Amniotic stem cell (primary cell): ENCODE measurements around the gene ACVR1B.

Experiments used
- DNase-seq: peaks from one replicate; lab custom pipeline; 2025; lab: John Stamatoyannopoulos, UW

The ACVR1B gene

GRCh38 chr12:52023182-52023975 is 71.9 kb downstream of the ACVR1B start:
- DNase-seq = peak; percentile 64

GRCh38 chr12:52023976-52024688 is 72.6 kb downstream of the ACVR1B start:
- DNase-seq = no peak

- no peak for DNase-seq
Observed at GRCh38 chr12:52024845-52025230, 73.3 kb downstream of the ACVR1B start.

- no peak for DNase-seq
Observed at GRCh38 chr12:52026263-52026662, 74.8 kb downstream of the ACVR1B start.

GRCh38 chr12:52027085-52027843 is 75.8 kb downstream of the ACVR1B start:
- DNase-seq = no peak

GRCh38 chr12:52029685-52030084 is 78.2 kb downstream of the ACVR1B start:
- no peak for DNase-seq

- DNase-seq = no peak
Observed at GRCh38 chr12:52032446-52032803, 80.9 kb downstream of the ACVR1B start.

GRCh38 chr12:52032804-52033445 is 81.4 kb downstream of the ACVR1B start:
- DNase-seq = peak; percentile 97

- no peak for DNase-seq
Observed at GRCh38 chr12:52033446-52034140, 82.1 kb downstream of the ACVR1B start.

- DNase-seq = no peak
Observed at GRCh38 chr12:52035190-52035589, 83.7 kb downstream of the ACVR1B start.

- no peak for DNase-seq
Observed at GRCh38 chr12:52035926-52036325, 84.4 kb downstream of the ACVR1B start.

GRCh38 chr12:52036587-52037171 is 85.2 kb downstream of the ACVR1B start:
- DNase-seq = peak; percentile 73

GRCh38 chr12:52037248-52037861 is 85.9 kb downstream of the ACVR1B start:
- DNase-seq = no peak

GRCh38 chr12:52038447-52038846 is 86.9 kb downstream of the ACVR1B start:
- DNase-seq = no peak

GRCh38 chr12:52041035-52041434 is 89.5 kb downstream of the ACVR1B start:
- no peak for DNase-seq

- DNase-seq = no peak
Observed at GRCh38 chr12:52041695-52042123, 90.2 kb downstream of the ACVR1B start.

- no peak for DNase-seq
Observed at GRCh38 chr12:52042706-52043385, 91.3 kb downstream of the ACVR1B start.

- no peak for DNase-seq
Observed at GRCh38 chr12:52043386-52044212, 92.1 kb downstream of the ACVR1B start.

- no peak for DNase-seq
Observed at GRCh38 chr12:52044292-52044983, 92.9 kb downstream of the ACVR1B start.
